Measurements from ENCODE around the gene DNAJC5. TPM values are rescaled to one million over a fixed set of nuclear protein-coding genes. Genes with fewer than 3 reads are reported as not detected.

The DNAJC5 gene
- total and polyA plus RNA-seq, 2 experiments from 2014 or later, result 7.1 to 33.5 TPM

- TF ChIP-seq, protein P1, sequence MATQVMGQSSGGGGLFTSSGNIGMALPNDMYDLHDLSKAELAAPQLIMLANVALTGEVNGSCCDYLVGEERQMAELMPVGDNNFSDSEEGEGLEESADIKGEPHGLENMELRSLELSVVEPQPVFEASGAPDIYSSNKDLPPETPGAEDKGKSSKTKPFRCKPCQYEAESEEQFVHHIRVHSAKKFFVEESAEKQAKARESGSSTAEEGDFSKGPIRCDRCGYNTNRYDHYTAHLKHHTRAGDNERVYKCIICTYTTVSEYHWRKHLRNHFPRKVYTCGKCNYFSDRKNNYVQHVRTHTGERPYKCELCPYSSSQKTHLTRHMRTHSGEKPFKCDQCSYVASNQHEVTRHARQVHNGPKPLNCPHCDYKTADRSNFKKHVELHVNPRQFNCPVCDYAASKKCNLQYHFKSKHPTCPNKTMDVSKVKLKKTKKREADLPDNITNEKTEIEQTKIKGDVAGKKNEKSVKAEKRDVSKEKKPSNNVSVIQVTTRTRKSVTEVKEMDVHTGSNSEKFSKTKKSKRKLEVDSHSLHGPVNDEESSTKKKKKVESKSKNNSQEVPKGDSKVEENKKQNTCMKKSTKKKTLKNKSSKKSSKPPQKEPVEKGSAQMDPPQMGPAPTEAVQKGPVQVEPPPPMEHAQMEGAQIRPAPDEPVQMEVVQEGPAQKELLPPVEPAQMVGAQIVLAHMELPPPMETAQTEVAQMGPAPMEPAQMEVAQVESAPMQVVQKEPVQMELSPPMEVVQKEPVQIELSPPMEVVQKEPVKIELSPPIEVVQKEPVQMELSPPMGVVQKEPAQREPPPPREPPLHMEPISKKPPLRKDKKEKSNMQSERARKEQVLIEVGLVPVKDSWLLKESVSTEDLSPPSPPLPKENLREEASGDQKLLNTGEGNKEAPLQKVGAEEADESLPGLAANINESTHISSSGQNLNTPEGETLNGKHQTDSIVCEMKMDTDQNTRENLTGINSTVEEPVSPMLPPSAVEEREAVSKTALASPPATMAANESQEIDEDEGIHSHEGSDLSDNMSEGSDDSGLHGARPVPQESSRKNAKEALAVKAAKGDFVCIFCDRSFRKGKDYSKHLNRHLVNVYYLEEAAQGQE (IDR thresholded peaks at IDR 0.05; ENCODE audit: unreplicated experiment), result no peak
- TF ChIP-seq JUNB (IDR thresholded peaks at IDR 0.05; ENCODE audit: unreplicated experiment) (no peak), NANOG (IDR thresholded peaks at IDR 0.05; ENCODE audit: borderline replicate concordance) (no peak), EZH2 (IDR thresholded peaks at IDR 0.05; ENCODE audit: low read depth, unreplicated experiment) (no peak)
- TF ChIP-seq, protein P2, sequence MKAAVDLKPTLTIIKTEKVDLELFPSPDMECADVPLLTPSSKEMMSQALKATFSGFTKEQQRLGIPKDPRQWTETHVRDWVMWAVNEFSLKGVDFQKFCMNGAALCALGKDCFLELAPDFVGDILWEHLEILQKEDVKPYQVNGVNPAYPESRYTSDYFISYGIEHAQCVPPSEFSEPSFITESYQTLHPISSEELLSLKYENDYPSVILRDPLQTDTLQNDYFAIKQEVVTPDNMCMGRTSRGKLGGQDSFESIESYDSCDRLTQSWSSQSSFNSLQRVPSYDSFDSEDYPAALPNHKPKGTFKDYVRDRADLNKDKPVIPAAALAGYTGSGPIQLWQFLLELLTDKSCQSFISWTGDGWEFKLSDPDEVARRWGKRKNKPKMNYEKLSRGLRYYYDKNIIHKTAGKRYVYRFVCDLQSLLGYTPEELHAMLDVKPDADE (IDR thresholded peaks at IDR 0.05), result no peak
These were observed 68.9 kb downstream of the DNAJC5 start (continued) for GRCh38 chr20:63963784-63964301.

DNA sequence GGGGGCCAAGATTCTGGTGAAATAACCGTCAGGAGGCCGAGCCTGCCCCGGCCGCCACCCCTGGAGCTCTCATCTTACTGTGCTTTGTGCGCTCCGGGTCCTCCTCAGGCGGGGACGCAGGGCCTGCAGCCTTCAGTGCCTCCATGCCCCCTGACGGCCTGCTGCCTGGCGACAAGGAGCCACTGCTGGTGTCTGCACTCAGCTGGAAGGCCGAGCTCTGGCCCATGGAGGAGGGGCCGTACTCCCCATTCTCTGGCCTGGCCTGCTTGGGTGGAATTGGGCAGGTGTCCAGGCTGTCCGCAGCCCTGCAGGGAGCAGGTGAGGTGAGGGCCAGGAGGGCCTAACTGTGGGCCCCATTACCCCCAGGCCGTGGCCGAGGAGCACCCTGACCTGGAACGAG is 69.5 kb downstream of the DNAJC5 start:
- ATAC-seq, result no peak
- no peaks in the 10 kb centered on the region for H3K27me3 ChIP-seq (ENCODE audit: insufficient read depth)
- no peak overlapping the region for H3K4me3 Mint-ChIP-seq
- H3K9me3 Mint-ChIP-seq, result no peaks in the 10 kb centered on the region
- no peak overlapping the region for H3K27ac ChIP-seq (ENCODE audit: low read depth)
- peaks cover 5% of the 10 kb centered on the region for H3K27me3 Mint-ChIP-seq (ENCODE audit: insufficient read depth, low read depth, poor library complexity)
- H3K79me2 ChIP-seq (replicated peaks; ENCODE audit: insufficient read depth), result peaks cover 9% of the 10 kb centered on the region
- no peaks in the 10 kb centered on the region for H3K9me2 ChIP-seq (ENCODE audit: insufficient read depth)
- no peaks in the 10 kb centered on the region for H4K20me1 ChIP-seq (replicated peaks; ENCODE audit: insufficient read depth)
- no peak overlapping the region for H2AFZ ChIP-seq
- H3K36me3 Mint-ChIP-seq (ENCODE audit: low read depth), result peaks cover 24% of the 10 kb centered on the region; the same call in 2 of the 3 replicates
- peaks cover 9% of the 10 kb centered on the region for H3K4me1 Mint-ChIP-seq
- no peaks in the 10 kb centered on the region for H3K36me3 ChIP-seq (ENCODE audit: insufficient read depth)
- no peak overlapping the region for H3K4me3 ChIP-seq
- H3K4me1 ChIP-seq (ENCODE audit: insufficient read depth), result peaks cover 9% of the 10 kb centered on the region
- H3K4me2 ChIP-seq, result no peak overlapping the region
- DNase-seq (ENCODE audit: low spot score), result no peak
- H3K27ac Mint-ChIP-seq, result no peak overlapping the region
- H3F3A ChIP-seq (replicated peaks; ENCODE audit: low read depth), result no peaks in the 10 kb centered on the region
- TF ChIP-seq POLR2AphosphoS5 (IDR thresholded peaks at IDR 0.05; ENCODE audit: low read depth), result no peak
- no peak for TF ChIP-seq EZH2 (IDR thresholded peaks at IDR 0.05; ENCODE audit: low read depth, unreplicated experiment)
- TF ChIP-seq ZNF462 (CRISPR knock-in tag; IDR thresholded peaks at IDR 0.05), result no peak
- TF ChIP-seq CREB1 (CRISPR knock-in tag; IDR thresholded peaks at IDR 0.05; ENCODE audit: low read depth), result no peak
- no peak for TF ChIP-seq STAT1 (IDR thresholded peaks at IDR 0.05; ENCODE audit: unreplicated experiment)
- TF ChIP-seq, protein P1 (IDR thresholded peaks at IDR 0.05; ENCODE audit: unreplicated experiment), result no peak
- TF ChIP-seq ZNF114 (CRISPR knock-in tag; IDR thresholded peaks at IDR 0.05), result no peak
- TF ChIP-seq JUNB (IDR thresholded peaks at IDR 0.05; ENCODE audit: unreplicated experiment), result no peak
